DOHH2 (cell line): ENCODE measurements around the gene MAGI1.

Experiments
- H3F3A ChIP-seq: fragments of 200-600 bp; sonication (generic), shearing (Covaris generic); 2 replicates; pipeline ENCODE4 v1.6.0; 2016; ENCODE audit warnings: antibody characterized with exemption, mild to moderate bottlenecking; ENCODE audit not compliant: control insufficient read depth, insufficient read depth
- H3K27ac ChIP-seq: fragments of 200-600 bp; sonication (generic); 2 replicates; pipeline ENCODE4 v1.5.1; 2014; ENCODE audit warnings: low read depth, mild to moderate bottlenecking, low read length, moderate library complexity
- H3K27me3 ChIP-seq: fragments of 200-600 bp; sonication (generic); 2 replicates; pipeline ENCODE4 v1.6.1; 2014; ENCODE audit warnings: mild to moderate bottlenecking, low read length, mixed read lengths; ENCODE audit not compliant: control insufficient read depth
- H3K36me3 ChIP-seq: fragments of 200-600 bp; sonication (generic); 2 replicates; pipeline ENCODE4 v1.6.1; 2014; ENCODE audit warnings: mild to moderate bottlenecking, low read length, moderate library complexity, mixed read lengths; ENCODE audit not compliant: control insufficient read depth
- H3K4me1 ChIP-seq: fragments of 200-600 bp; sonication (generic); 2 replicates; pipeline ENCODE4 v1.6.1; 2014; ENCODE audit warnings: mild to moderate bottlenecking, low read length, mixed read lengths; ENCODE audit not compliant: control insufficient read depth
- H3K4me2 ChIP-seq: fragments of 200-600 bp; sonication (generic); 2 replicates; pipeline ENCODE4 v1.6.0; 2014; ENCODE audit warnings: mild to moderate bottlenecking, low read length, moderate library complexity
- H3K4me3 ChIP-seq: fragments of 200-600 bp; sonication (generic); 2 replicates; pipeline ENCODE4 v1.5.1; 2014; ENCODE audit warnings: mild to moderate bottlenecking, low read length, mixed read lengths
- H3K79me2 ChIP-seq: fragments of 200-600 bp; sonication (generic); 2 replicates; pipeline ENCODE4 v1.6.1; 2014; ENCODE audit warnings: mild to moderate bottlenecking, low read length, mixed read lengths; ENCODE audit not compliant: control insufficient read depth
- H3K9me2 ChIP-seq: fragments of 200-600 bp; sonication (generic); replicated peaks from 2 replicates; pipeline ENCODE4 v1.6.1; 2014; ENCODE audit warnings: mild to moderate bottlenecking, low read length, mixed read lengths; ENCODE audit not compliant: control insufficient read depth
- H3K9me3 ChIP-seq: fragments of 200-600 bp; sonication (generic); 2 replicates; pipeline ENCODE4 v1.6.1; 2014; ENCODE audit warnings: antibody characterized with exemption, low read length, mixed read lengths; ENCODE audit not compliant: control insufficient read depth, insufficient read depth
- H4K20me1 ChIP-seq: fragments of 200-600 bp; sonication (generic); 2 replicates; pipeline ENCODE4 v1.6.0; 2014; ENCODE audit warnings: low read depth, mild to moderate bottlenecking, antibody characterized with exemption, low read length, moderate library complexity; ENCODE audit not compliant: control insufficient read depth, insufficient read depth
- CTCF ChIP-seq: fragments of 200-600 bp; sonication (generic); IDR thresholded peaks from one replicate; pipeline ENCODE4 v1.5.1; 2014; ENCODE audit warnings: antibody characterized with exemption, mild to moderate bottlenecking, low read depth, low read length; ENCODE audit not compliant: poor library complexity, severe bottlenecking
- EZH2phosphoT487 ChIP-seq: fragments of 200-600 bp; sonication (generic); IDR thresholded peaks from 2 replicates; pipeline ENCODE4 v1.6.1; 2017; ENCODE audit warnings: borderline replicate concordance, mild to moderate bottlenecking, antibody characterized with exemption, low read length, moderate library complexity, mixed read lengths

The MAGI1 gene

GRCh38 chr3:65343736-65344135 is 695.0 kb downstream of the MAGI1 start:
- no peak overlapping the region for H3K4me2 ChIP-seq
- no peak overlapping the region for H3K27ac ChIP-seq
- H3K27me3 ChIP-seq: no peaks in the 10 kb centered on the region
- no peaks in the 10 kb centered on the region for H3K4me1 ChIP-seq
- no peaks in the 10 kb centered on the region for H3K36me3 ChIP-seq
- H3K9me3 ChIP-seq: no peaks in the 10 kb centered on the region
- no peaks in the 10 kb centered on the region for H3F3A ChIP-seq
- TF ChIP-seq EZH2phosphoT487 (no peak), CTCF (no peak)
- no peaks in the 10 kb centered on the region for H3K9me2 ChIP-seq
- H3K79me2 ChIP-seq: no peaks in the 10 kb centered on the region
- no peaks in the 10 kb centered on the region for H4K20me1 ChIP-seq
- H3K4me3 ChIP-seq: no peak overlapping the region

DNA sequence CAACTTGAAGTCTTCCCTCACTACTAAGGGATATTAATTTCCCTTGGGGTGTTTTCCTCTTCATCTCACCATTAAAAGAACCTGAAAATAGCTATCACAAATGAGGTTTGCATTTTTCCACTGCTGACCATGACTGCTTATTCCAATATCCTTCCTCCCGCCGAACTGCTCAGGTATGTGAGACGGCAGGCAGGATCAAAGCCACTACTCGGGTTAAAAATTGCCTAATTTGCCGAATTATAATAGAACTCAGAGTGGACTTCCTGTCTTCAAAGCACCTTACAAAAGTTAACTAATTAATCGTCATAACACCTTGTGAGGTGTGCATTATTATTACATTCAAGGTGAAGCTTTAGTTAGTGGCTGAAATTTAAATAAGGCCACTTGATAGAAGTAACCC is 695.7 kb downstream of the MAGI1 start:
- H3K4me1 ChIP-seq: no peaks in the 10 kb centered on the region
- TF ChIP-seq EZH2phosphoT487 (no peak), CTCF (no peak)
- no peaks in the 10 kb centered on the region for H3K9me2 ChIP-seq
- H3F3A ChIP-seq: no peaks in the 10 kb centered on the region
- no peaks in the 10 kb centered on the region for H3K27me3 ChIP-seq
- H3K9me3 ChIP-seq: no peaks in the 10 kb centered on the region
- no peaks in the 10 kb centered on the region for H4K20me1 ChIP-seq
- no peak overlapping the region for H3K4me2 ChIP-seq
- H3K4me3 ChIP-seq: no peak overlapping the region
- H3K27ac ChIP-seq: no peak overlapping the region
- no peaks in the 10 kb centered on the region for H3K79me2 ChIP-seq
- no peaks in the 10 kb centered on the region for H3K36me3 ChIP-seq

DNA sequence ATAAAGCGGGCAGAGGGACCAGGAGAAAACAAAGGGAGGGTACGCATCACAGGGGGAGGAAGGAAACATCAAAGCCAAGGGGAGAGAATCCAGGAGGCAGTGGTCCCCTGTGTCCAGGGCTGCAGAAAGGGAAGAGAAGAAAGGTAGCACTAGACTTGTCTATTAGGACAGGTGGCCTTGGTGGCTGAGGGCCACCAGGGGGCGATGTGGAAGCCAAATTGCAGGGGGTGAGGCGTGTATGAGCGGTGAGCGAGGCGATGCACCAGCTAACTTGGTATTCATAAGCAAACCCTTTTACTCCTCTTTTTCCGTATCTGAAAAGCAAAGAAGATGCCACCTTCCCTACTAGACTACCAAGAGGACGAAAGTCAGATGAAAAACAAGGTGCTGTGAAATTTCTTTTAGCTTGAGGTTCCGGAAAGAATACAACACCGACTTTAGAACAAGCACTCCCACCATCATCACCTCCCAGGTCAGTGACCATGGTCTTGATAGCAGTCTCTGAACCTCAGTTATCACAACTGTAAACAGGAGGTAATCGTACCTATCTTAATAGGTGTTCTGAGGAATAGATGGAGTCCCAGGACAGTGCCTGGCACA is 696.5 kb downstream of the MAGI1 start:
- Histone ChIP-seq H3F3A (no peaks in the 10 kb centered on the region), H3K9me2 (no peaks in the 10 kb centered on the region), H3K79me2 (no peaks in the 10 kb centered on the region), H3K4me1 (no peaks in the 10 kb centered on the region), H4K20me1 (no peaks in the 10 kb centered on the region), H3K27me3 (no peaks in the 10 kb centered on the region), H3K4me3 (no peak overlapping the region), H3K36me3 (no peaks in the 10 kb centered on the region), H3K27ac (no peak overlapping the region), H3K4me2 (no peak overlapping the region), H3K9me3 (no peaks in the 10 kb centered on the region)
- TF ChIP-seq CTCF (peak; percentile 70), EZH2phosphoT487 (no peak)
